ENCODE measurements around the gene ALPK1.
A peak's percentile ranks its signal among the peaks of the same experiment; 100 is the strongest.

ALPK1 gene

GRCh38 chr4:112321776-112322684 is 24.9 kb downstream of the ALPK1 start:
- FAIRE-seq: peak; percentile 92
- no peak for DNase-seq (ENCODE audit: insufficient read length, low spot score)
- TF ChIP-seq POLR2A (IDR thresholded peaks at IDR 0.05; ENCODE audit: low read depth, low read length) (no peak), SPI1 (IDR thresholded peaks at IDR 0.05; ENCODE audit: low read depth, low read length) (no peak), TAF1 (IDR thresholded peaks at IDR 0.05; ENCODE audit: low read depth, low read length) (no peak), PAX5 (IDR thresholded peaks at IDR 0.05; ENCODE audit: insufficient read depth, low read length, severe bottlenecking) (no peak), POLR2AphosphoS5 (IDR thresholded peaks at IDR 0.05; ENCODE audit: low read depth, low read length) (no peak), POU2F2 (IDR thresholded peaks at IDR 0.05; ENCODE audit: low read depth, low read length) (no peak)

DNA sequence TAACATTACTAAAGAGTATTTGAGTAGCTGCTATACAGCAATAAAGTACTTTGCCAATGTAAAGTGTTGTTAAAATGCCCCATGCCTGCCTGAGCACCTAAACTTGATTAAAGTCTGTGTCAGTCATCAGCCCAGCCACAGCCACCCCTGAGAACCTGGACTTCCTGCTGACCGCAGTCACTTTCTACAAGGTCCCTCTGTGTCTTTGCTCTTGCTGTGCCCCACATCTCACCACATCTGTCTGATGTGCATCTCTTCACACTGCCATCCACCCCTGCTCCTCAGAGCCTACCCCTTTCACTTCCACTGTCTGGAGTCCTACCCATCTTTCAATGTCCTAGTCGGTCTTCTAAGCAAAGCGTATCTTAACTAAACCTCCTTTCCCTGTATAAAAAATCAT is 25.7 kb downstream of the ALPK1 start:
- no peak for DNase-seq (ENCODE audit: insufficient read length, low spot score)
- no peak for TF ChIP-seq POLR2AphosphoS5 (IDR thresholded peaks at IDR 0.05; ENCODE audit: low read depth, low read length)
- peak; percentile 20 for FAIRE-seq

DNA sequence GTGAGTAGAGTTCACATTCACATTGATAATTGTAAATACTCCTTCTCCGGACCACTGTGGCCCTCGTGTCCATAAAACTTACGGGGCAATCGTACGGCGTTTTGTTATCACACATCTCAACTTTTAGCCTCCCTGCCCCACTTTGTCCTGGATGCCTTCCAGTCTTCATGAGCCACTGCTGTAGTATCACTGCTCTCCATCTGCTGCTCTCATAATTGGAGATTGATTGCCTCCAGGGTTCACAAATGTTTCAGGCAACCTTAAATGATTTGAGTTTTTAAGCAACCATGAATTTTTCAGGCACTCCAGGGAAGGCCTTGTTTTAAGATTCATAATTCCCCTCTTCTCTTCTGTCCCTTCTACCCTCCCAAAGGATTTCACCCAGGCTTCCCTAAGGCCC is 28.4 kb downstream of the ALPK1 start:
- FAIRE-seq (no peak), DNase-seq (ENCODE audit: insufficient read length, low spot score) (no peak)
- TF ChIP-seq TAF1 (IDR thresholded peaks at IDR 0.05; ENCODE audit: low read depth, low read length): no peak
- no peak for TF ChIP-seq POLR2A (IDR thresholded peaks at IDR 0.05; ENCODE audit: low read depth, low read length)
- no peak for TF ChIP-seq POU2F2 (IDR thresholded peaks at IDR 0.05; ENCODE audit: low read depth, low read length)
- TF ChIP-seq SPI1 (IDR thresholded peaks at IDR 0.05; ENCODE audit: low read depth, low read length): no peak
- TF ChIP-seq PAX5 (IDR thresholded peaks at IDR 0.05; ENCODE audit: insufficient read depth, low read length, severe bottlenecking): no peak
- TF ChIP-seq POLR2AphosphoS5 (IDR thresholded peaks at IDR 0.05; ENCODE audit: low read depth, low read length): no peak

DNA sequence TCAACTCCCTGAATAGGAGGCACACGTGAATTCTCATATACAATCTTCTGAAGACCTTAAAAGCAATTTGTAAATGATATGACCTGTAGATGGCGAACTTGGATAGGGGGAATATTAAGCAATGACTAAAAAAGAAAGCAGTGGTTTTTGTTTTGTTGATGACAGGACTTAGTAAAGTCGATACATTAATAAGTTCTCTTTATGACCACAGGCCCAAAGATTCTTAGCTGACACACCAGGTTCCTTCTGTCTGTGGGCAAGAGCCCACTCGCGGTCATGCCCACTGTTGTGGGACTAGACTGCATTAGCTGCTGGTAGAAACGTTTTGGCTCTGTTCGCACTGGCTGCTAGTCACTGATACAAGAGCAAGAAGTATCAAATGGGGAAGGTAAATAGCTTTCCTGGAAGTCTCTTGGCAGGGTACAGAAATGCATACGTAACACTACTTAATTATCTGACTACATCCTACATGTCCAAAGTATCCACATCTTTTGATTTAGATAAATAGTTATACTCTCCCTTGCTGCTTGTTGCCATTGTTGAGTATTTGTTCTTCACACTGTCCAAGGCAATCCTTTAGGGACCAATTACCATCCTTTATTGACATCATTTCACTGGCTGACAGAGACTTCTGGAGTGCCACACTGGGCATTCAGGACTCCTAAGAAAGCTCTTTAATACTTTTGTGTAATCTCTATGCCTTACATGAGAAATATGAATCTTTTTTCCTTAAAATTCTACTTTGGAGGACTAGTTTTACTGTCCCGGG is 31.0 kb downstream of the ALPK1 start:
- DNase-seq (ENCODE audit: insufficient read length, low spot score) (no peak), FAIRE-seq (peak; percentile 82)
- TF ChIP-seq POLR2AphosphoS5 (IDR thresholded peaks at IDR 0.05; ENCODE audit: low read depth, low read length) (no peak), TAF1 (IDR thresholded peaks at IDR 0.05; ENCODE audit: low read depth, low read length) (no peak), SPI1 (IDR thresholded peaks at IDR 0.05; ENCODE audit: low read depth, low read length) (no peak), POU2F2 (IDR thresholded peaks at IDR 0.05; ENCODE audit: low read depth, low read length) (no peak), POLR2A (IDR thresholded peaks at IDR 0.05; ENCODE audit: low read depth, low read length) (no peak)

DNA sequence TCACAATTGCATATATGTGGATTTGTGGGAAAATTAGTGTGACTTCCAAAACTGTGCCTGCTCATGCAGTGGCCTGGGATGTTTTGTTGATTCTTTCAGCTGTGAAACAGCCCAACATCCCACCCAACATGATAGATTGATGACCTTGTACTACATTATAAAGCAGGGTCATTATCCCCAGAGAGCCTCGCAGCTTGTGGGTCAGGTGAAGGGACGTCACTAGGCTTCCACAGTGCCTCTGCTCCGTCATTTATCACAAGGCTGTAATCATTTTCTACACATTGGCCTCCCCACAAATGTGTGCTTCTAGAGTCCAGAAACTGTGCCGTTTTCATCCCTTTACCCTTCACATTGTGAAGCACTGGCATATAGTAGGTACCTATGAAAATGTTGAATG is 31.6 kb downstream of the ALPK1 start:
- DNase-seq (ENCODE audit: insufficient read length, low spot score) (no peak), FAIRE-seq (peak; percentile 67)
- no peak for TF ChIP-seq SPI1 (IDR thresholded peaks at IDR 0.05; ENCODE audit: low read depth, low read length)
- no peak for TF ChIP-seq POU2F2 (IDR thresholded peaks at IDR 0.05; ENCODE audit: low read depth, low read length)
- TF ChIP-seq POLR2AphosphoS5 (IDR thresholded peaks at IDR 0.05; ENCODE audit: low read depth, low read length): no peak
- no peak for TF ChIP-seq PAX5 (IDR thresholded peaks at IDR 0.05; ENCODE audit: insufficient read depth, low read length, severe bottlenecking)
- TF ChIP-seq POLR2A (IDR thresholded peaks at IDR 0.05; ENCODE audit: low read depth, low read length): no peak
- TF ChIP-seq TAF1 (IDR thresholded peaks at IDR 0.05; ENCODE audit: low read depth, low read length): no peak

- DNase-seq (ENCODE audit: insufficient read length, low spot score) (no peak), FAIRE-seq (peak; percentile 52)
- TF ChIP-seq TAF1 (IDR thresholded peaks at IDR 0.05; ENCODE audit: low read depth, low read length): no peak
- TF ChIP-seq PAX5 (IDR thresholded peaks at IDR 0.05; ENCODE audit: insufficient read depth, low read length, severe bottlenecking): no peak
- no peak for TF ChIP-seq POLR2AphosphoS5 (IDR thresholded peaks at IDR 0.05; ENCODE audit: low read depth, low read length)
- no peak for TF ChIP-seq SPI1 (IDR thresholded peaks at IDR 0.05; ENCODE audit: low read depth, low read length)
- no peak for TF ChIP-seq POU2F2 (IDR thresholded peaks at IDR 0.05; ENCODE audit: low read depth, low read length)
- no peak for TF ChIP-seq POLR2A (IDR thresholded peaks at IDR 0.05; ENCODE audit: low read depth, low read length)
Observed at GRCh38 chr4:112329672-112330375, 32.7 kb downstream of the ALPK1 start.

GRCh38 chr4:112330921-112331320 is 33.8 kb downstream of the ALPK1 start:
- TF ChIP-seq SPI1 (IDR thresholded peaks at IDR 0.05; ENCODE audit: low read depth, low read length) (no peak), POU2F2 (IDR thresholded peaks at IDR 0.05; ENCODE audit: low read depth, low read length) (no peak), TAF1 (IDR thresholded peaks at IDR 0.05; ENCODE audit: low read depth, low read length) (no peak), PAX5 (IDR thresholded peaks at IDR 0.05; ENCODE audit: insufficient read depth, low read length, severe bottlenecking) (no peak), POLR2AphosphoS5 (IDR thresholded peaks at IDR 0.05; ENCODE audit: low read depth, low read length) (no peak), POLR2A (IDR thresholded peaks at IDR 0.05; ENCODE audit: low read depth, low read length) (no peak)
- no peak for FAIRE-seq
- DNase-seq (ENCODE audit: insufficient read length, low spot score): no peak

GRCh38 chr4:112332398-112332797 is 35.2 kb downstream of the ALPK1 start:
- FAIRE-seq (no peak), DNase-seq (ENCODE audit: insufficient read length, low spot score) (no peak)
- TF ChIP-seq PAX5 (IDR thresholded peaks at IDR 0.05; ENCODE audit: insufficient read depth, low read length, severe bottlenecking) (no peak), SPI1 (IDR thresholded peaks at IDR 0.05; ENCODE audit: low read depth, low read length) (no peak), POU2F2 (IDR thresholded peaks at IDR 0.05; ENCODE audit: low read depth, low read length) (no peak)

GRCh38 chr4:112340023-112340422 is 42.9 kb downstream of the ALPK1 start:
- DNase-seq (ENCODE audit: insufficient read length, low spot score) (no peak), FAIRE-seq (no peak)
- TF ChIP-seq POLR2AphosphoS5 (IDR thresholded peaks at IDR 0.05; ENCODE audit: low read depth, low read length) (no peak), POU2F2 (IDR thresholded peaks at IDR 0.05; ENCODE audit: low read depth, low read length) (no peak)
